GM18511 (cell line): ENCODE data around the gene IRF5.
A peak's percentile ranks its signal among the peaks of the same experiment; 100 is the strongest.

Experiments
- ATAC-seq: cut with Tn5 transposase; IDR thresholded peaks from one replicate; pipeline ENCODE4 v1.9.1; 2021; ENCODE audit warnings: mild to moderate bottlenecking, moderate library complexity; ENCODE audit not compliant: unreplicated experiment

The IRF5 gene

GRCh38 chr7:128937647-128938543 lies at the start of gene IRF5:
TSS of gene IRF5 (plus strand) at chr7:128937927. CDS start at chr7:128942082, 4,155 bp downstream.
- no peak for ATAC-seq

- no peak for ATAC-seq
These were observed 49.5 kb upstream of the IRF5 start for GRCh38 chr7:128888039-128888755.

GRCh38 chr7:128888756-128889095 lies 49.0 kb upstream of the IRF5 start:
- no peak for ATAC-seq

GRCh38 chr7:128889121-128889520 lies 48.6 kb upstream of the IRF5 start:
- no peak for ATAC-seq

- no peak for ATAC-seq
These were observed 47.2 kb upstream of the IRF5 start for GRCh38 chr7:128890306-128891109.

GRCh38 chr7:128891110-128891941 lies 46.4 kb upstream of the IRF5 start:
- no peak for ATAC-seq

- no peak for ATAC-seq
These were observed 45.8 kb upstream of the IRF5 start for GRCh38 chr7:128891942-128892269.

GRCh38 chr7:128892521-128893250 lies 45.0 kb upstream of the IRF5 start:
- ATAC-seq, result no peak

- ATAC-seq, result no peak
These were observed 44.3 kb upstream of the IRF5 start for GRCh38 chr7:128893251-128894100.

GRCh38 chr7:128894101-128894440 lies 43.7 kb upstream of the IRF5 start:
- ATAC-seq, result no peak

- ATAC-seq, result no peak
These were observed 42.4 kb upstream of the IRF5 start for GRCh38 chr7:128895320-128895719.

GRCh38 chr7:128899392-128899791 lies 38.3 kb upstream of the IRF5 start:
- ATAC-seq, result no peak

GRCh38 chr7:128900237-128900636 lies 37.5 kb upstream of the IRF5 start:
- no peak for ATAC-seq

GRCh38 chr7:128902761-128903585 lies 34.8 kb upstream of the IRF5 start:
- no peak for ATAC-seq

GRCh38 chr7:128903621-128904361 lies 33.9 kb upstream of the IRF5 start:
- ATAC-seq, result no peak

- ATAC-seq, result peak; percentile 63
These were observed 33.1 kb upstream of the IRF5 start for GRCh38 chr7:128904381-128905197.
